ENCODE data around the gene STK38. TPM values are rescaled to one million over a fixed set of nuclear protein-coding genes. Genes with fewer than 3 reads are reported as not detected.

STK38 gene
- polyA plus RNA-seq, 5 donors, result 35.1 to 45.0 (median 44.4) TPM

DNA sequence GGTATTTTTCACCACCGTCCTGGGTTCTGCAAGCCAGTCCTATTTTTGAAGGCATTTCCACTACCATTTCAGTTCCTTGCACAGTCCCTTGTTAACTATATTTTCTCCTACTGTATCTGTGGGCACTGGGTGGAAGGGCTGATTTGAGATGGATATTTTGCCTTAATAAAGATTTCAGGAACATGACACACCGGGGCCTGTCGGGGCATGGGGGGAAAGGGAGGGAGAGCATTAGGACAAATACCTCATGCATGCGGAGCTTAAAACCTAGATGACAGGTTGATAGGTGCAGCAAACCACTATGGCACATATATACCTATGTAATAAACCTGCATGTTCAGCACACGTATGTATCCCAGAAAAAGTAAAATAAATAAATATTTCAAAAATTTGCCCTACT is 22.4 kb downstream of the STK38 start:
- no peak for DNase-seq

- no peak for DNase-seq
These were observed 23.3 kb downstream of the STK38 start for GRCh38 chr6:36523936-36524499.

- DNase-seq, result no peak
These were observed 23.8 kb downstream of the STK38 start for GRCh38 chr6:36523451-36523850.

- no peak for DNase-seq
These were observed 27.9 kb downstream of the STK38 start for GRCh38 chr6:36519352-36519751.

- DNase-seq, result no peak
These were observed 29.9 kb downstream of the STK38 start for GRCh38 chr6:36517408-36517807.

- DNase-seq, result no peak
These were observed 30.3 kb downstream of the STK38 start for GRCh38 chr6:36516988-36517387.

DNA sequence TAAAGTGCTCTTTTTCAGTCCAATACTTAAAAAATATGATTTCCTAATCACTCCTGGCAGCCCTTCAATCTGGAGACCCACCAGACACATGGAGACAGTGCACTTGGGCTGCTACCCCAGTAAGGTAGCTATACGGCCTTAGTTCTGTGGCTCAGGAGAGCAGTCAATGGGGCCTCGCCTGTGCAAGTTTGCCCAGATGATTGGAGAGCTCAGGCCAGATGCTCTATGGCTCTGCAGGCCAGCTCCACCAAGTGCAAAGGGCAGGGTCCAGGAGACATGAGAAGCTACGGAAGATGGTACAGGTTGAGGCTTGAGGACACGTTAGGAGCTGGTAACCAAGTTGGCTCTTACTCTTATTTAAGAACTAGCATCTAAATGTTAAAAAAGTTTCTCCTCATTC is 30.7 kb downstream of the STK38 start:
- no peak for DNase-seq

DNA sequence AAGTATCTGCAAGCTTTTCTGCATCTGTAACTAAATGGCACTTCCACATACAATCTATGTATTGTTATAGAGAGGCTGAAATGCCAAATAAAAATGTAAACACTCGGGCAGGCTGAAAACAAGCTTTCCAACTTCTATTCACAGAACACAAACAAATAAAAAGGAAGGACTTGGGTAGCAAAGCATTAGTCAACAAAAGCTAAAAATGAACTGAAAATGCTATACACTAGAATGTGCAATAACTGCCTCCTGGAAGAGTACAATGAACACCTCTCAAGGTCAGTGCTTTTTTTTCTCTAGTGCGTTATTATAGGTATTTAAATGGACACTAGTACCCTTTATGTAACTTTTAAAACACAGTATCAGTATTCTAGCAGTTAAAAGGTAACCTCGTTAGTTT is 31.4 kb downstream of the STK38 start:
- DNase-seq, result no peak

- DNase-seq, result no peak
These were observed 32.5 kb downstream of the STK38 start for GRCh38 chr6:36514554-36515456.

GRCh38 chr6:36510365-36510764 is 36.9 kb downstream of the STK38 start:
- no peak for DNase-seq

- no peak for DNase-seq
These were observed 38.7 kb downstream of the STK38 start for GRCh38 chr6:36508532-36508931.

- DNase-seq, result no peak
These were observed 40.7 kb downstream of the STK38 start for GRCh38 chr6:36506611-36507010.

GRCh38 chr6:36505744-36506534 is 41.3 kb downstream of the STK38 start:
- no peak for DNase-seq

DNA sequence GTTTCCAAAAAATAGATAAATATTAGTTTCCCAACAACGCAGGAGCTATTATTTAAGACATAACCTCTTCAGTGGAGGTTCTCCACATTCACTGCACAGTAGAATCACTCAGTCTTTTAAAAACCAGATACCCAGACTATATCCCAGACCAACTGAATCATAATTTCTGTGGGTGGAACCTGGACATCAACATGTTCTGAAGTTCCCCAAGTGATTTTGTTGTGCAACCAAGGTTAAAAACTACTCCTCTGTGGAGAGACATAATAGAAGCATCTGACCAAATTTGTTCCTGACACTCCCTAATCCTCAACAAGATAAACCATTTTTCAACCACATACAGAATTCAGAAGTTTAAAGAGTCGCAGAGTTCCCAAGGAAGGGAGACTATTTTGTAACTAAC is 42.3 kb downstream of the STK38 start:
- DNase-seq, result no peak

- DNase-seq, result no peak
These were observed 43.1 kb downstream of the STK38 start for GRCh38 chr6:36504181-36504580.

DNA sequence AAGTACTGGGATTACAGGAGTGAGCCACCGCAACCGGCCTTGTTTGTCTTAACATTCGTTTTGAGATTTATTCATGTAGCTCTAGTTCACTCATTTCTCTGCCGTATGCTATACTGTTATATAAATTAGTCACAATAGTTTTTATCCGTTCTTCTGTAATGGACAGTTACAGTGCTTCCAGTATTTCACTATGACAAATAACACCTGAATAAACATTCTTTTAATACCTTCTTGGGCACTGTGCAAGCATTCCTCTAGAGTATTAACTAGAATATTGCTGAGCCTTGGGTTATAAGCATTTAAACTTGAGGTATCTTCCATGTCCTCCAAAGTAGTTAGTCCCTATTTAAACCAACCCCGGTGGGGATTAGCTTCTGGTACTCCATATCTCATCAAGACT is 45.6 kb downstream of the STK38 start:
- DNase-seq, result no peak

GRCh38 chr6:36499918-36500317 is 47.4 kb downstream of the STK38 start:
- DNase-seq, result no peak

- DNase-seq, result no peak
These were observed 52.2 kb downstream of the STK38 start for GRCh38 chr6:36495086-36495485.

- no peak for DNase-seq
These were observed 53.4 kb downstream of the STK38 start for GRCh38 chr6:36493859-36494258.

GRCh38 chr6:36493319-36493718 is 54.0 kb downstream of the STK38 start:
- DNase-seq, result no peak

DNA sequence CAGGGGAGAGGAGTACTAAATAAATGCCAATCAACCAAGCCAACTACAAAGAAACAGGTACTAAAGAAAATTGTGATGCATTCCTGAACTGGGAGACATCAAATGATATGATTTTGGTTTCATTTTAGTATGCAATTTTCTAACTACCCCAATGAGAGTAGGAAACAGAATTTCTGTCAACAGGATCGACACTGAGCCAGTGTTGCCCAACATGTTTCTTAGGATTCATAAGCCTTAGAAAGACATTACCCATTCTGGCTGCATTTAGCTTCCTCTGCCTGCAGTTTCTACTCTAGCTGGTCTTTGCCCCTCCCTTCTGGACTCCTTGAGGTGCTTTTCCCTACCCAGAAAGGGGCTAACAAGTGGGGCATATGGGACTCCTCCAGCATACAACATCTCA is 54.7 kb downstream of the STK38 start:
- DNase-seq, result no peak

- no peak for DNase-seq
These were observed 55.2 kb downstream of the STK38 start for GRCh38 chr6:36492092-36492491.
